Breast epithelium (tissue), 3 donors: ENCODE results near the gene ZBTB34.

Experiments
- CTCF ChIP-seq, 3 donors: fragments of 450-650 bp; IDR thresholded peaks; one replicate each; pipeline ENCODE4 v1.5.1; 2016 to 2017; ENCODE audit warnings: antibody characterized with exemption in 3 of 3, mild to moderate bottlenecking in 3 of 3, moderate library complexity in 3 of 3
- POLR2A ChIP-seq: fragments of 450-650 bp; IDR thresholded peaks from one replicate; pipeline ENCODE4 v1.6.1; 2016; ENCODE audit warnings: antibody characterized with exemption, mild to moderate bottlenecking, moderate library complexity

GRCh38 chr9:126864771-126865170 is 4.3 kb downstream of the ZBTB34 start:
- no peak for TF ChIP-seq CTCF (IDR thresholded peaks at IDR 0.05)
- TF ChIP-seq POLR2A = no peak
